HepG2 (cell line): ENCODE results near the gene USP11.

Experiments
- ATF3 ChIP-seq: sonication (generic); formaldehyde crosslinking; IDR thresholded peaks from 2 replicates; pipeline ENCODE4 v1.4.0; 2020; ENCODE audit warnings: missing genetic modification reagents
- BRF2 ChIP-seq: sonication (generic); formaldehyde crosslinking; IDR thresholded peaks from 2 replicates; pipeline ENCODE4 v1.8.1; 2022; ENCODE audit warnings: mild to moderate bottlenecking, missing genetic modification reagents
- GABPA ChIP-seq, 2 experiments: IDR thresholded peaks; 2 replicates each; pipeline ENCODE4 v1.6.1; 2011 to 2016; ENCODE audit warnings: low read depth in 2 of 2, low read length in 1 of 2, missing biosample characterization in 1 of 2, missing genetic modification characterization in 1 of 2
- NFE2L1 ChIP-seq: sonication (generic); formaldehyde crosslinking; IDR thresholded peaks from 2 replicates; pipeline ENCODE4 v1.4.0; 2020; ENCODE audit warnings: missing genetic modification reagents, mild to moderate bottlenecking, borderline replicate concordance
- PBX3 ChIP-seq: sonication (generic); formaldehyde crosslinking; IDR thresholded peaks from 2 replicates; pipeline ENCODE4 v1.8.1; 2023; ENCODE audit warnings: missing genetic modification reagents, inconsistent platforms, borderline replicate concordance

- TF ChIP-seq GABPA (IDR thresholded peaks at IDR 0.05; ENCODE audit: low read depth, low read length) (no peak), GABPA (CRISPR knock-in tag; IDR thresholded peaks at IDR 0.05; ENCODE audit: low read depth) (no peak), PBX3 (CRISPR knock-in tag) (no peak), BRF2 (CRISPR knock-in tag) (no peak), ATF3 (no peak), NFE2L1 (CRISPR knock-in tag) (no peak)
Measured at GRCh38 chrX:47241201-47242011, 8.6 kb downstream of the USP11 start.
